Stimulated activated CD8-positive, alpha-beta memory T cell treated with anti-CD3 and anti-CD28 coated beads, Interleukin-4, amount 100 ng/mL, for 4 hours (primary cell): ENCODE results near the gene RAG2.

Experiments used
- DNase-seq, 2 donors: peaks; one replicate each; pipeline ENCODE4 v3.0.0-alpha.2; 2020; ENCODE audit warnings: low read depth in 2 of 2, low spot score in 1 of 2

Gene RAG2

DNA sequence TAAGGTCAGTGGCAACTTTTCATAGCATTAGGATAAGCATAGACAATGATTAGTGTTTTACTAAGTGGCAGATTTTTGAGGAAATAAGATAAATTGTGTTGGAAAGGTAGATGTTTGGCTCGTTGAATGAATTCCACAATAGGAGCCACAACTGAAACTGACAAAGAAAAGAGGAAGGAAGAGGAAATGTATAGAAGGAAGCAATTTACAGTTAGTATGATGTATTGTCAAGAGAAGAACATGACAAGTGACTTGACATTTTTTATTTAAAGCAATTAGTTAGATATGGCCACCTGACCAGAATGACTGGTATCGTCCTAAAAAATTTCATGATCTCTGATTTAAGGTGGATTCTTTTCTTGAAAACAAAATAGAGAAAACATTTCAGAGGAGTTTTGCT lies 3.1 kb upstream of the RAG2 start:
- no peak for DNase-seq

DNA sequence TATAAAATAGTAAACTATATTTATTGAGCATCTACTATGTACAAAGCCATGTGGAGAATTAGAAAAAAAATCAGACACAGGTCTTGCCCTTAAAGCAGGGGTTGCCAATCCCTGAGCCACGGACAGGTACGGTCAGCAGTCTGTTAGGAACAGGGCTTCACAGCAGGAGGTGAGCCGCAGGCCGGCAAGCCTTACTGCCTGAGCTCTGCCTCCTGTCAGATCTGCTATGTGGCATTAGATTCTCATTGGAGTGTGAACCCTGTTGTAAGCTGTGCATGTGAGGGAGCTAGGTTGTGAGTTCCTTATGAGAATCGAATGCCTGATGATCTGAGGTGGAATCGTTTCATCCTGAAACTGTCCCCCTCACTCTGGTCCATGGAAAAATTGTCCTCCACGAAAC lies 2.1 kb upstream of the RAG2 start:
- DNase-seq: no peak

DNA sequence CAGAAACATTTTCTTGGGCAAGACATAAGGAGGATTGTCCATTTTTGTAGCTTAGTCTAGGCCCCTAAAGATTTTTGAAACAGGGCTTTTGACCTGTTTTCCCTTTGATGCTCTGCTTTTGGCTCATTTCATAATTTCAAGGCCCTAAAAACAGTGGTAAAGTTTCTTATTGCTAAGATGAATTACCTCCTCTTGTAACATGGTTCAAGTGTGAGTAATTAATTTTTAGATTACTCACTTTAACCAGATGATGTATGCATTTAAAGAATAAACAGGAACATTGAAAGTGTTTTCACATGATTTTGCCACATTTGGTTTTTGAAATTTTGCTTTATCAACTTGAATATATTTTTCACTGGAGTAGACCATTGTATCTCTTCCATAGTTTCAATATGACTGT lies 1.2 kb downstream of the RAG2 start:
- DNase-seq: no peak

DNA sequence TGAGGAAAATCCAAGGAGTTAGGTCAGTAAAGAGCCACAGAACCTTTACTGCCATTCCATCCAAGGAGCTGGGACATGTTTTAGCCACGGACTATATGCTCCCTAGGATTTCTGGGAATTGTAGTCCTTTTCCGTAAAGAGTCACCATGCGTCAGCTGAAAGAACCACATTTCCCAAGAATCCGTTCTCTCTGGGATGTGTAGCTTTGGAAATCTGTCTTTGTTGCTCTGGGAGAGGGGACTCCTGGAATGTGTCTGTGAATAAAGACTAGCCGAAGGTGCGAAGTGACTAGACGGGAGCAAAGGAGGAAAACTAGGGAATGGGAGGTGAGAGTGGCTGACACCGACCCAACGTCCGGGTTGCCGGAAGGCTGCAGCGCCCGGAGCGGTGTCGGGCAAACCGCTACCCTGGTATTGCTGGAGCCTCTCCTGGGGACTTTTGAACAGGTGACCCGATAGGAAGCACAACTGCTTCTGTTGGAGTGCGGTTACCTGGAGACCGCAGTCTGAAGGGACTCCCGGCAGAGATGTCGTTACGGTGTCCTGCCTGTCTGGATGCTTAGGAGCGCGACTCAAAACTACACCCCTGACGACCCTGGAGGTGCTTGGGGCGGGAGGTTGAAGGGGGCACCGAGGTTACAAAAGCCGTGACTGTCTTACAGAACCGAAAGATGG lies 3.6 kb downstream of the RAG2 start, which contains the start of gene IFTAP:
IFTAP (plus strand) TSS at position 187 of the 674 bp plus-strand sequence. CDS start 15,602 bp downstream, outside the sequence.
- no peak for DNase-seq

DNA sequence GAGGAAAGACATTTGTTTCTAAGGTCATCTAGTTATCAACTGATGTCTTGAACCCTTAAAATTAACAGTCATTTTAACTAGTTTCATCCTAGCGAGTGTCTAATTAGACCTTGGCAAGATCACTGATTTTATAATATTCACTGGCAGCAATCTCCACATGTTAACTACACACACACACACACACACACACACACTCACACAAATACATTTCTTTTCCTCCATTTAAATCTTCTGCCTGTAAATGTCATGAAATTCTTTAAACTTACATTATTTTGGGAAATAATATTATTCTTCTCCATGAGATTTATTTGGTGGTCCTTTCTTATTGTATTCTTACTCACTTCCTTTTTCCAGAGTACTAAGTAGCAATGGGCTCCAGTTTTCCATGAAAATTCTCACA lies 6.6 kb downstream of the RAG2 start:
- no peak for DNase-seq

DNA sequence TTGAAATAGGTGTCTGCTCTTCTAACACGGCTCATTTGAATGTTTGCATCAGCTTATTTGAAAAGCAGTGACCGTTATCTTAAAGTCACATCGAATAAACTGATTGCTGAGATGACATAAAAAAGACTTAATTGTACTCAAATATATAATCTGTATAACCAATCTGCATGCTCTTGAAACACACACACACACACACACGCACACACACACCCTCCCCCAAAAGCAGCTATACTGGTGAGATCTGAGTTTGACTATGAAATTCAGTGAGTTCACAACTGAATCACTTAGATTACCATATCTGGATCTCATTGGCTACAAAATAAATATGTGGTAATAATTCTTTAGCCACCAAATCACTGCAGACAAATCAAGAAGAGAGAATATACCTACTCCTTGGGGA lies 7.5 kb downstream of the RAG2 start:
- DNase-seq: no peak

DNA sequence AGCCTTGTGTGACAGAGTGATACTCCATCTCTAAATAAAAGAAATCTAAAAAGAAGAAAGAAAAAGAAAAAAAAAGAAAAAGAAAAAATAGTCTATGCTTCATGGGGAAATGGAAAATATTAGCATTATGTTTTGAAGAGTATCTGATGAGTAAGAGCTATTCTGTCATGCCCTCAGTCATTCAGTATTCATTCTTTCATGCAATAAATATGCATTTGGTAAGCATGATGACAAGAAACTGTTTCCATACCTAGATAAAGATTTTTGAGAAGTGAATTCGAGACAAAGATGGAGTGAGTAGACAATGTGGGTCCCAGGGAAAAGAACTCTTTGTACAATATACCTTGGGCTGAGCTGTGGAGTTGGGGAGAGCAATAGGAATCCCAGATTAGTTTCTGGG lies 9.9 kb downstream of the RAG2 start:
- no peak for DNase-seq

DNA sequence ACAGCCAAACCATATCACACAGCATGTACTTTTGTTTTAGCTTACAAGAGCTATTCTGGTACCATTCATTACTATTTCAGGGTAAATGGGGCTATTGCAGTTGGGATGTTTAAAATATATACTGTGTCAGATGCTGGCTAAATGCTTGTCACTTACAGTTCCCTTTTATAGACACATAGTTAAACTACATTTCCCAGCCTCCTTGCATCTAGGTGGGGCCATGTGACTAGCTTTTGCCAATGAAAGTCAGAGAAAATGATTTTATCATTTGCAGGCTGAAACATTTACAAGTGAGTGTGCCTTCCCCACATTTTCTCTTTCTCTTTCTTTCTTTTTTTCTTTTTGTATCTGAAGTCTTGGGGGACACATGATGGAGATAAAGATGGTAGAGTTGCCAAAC lies 11.5 kb downstream of the RAG2 start:
- no peak for DNase-seq

DNA sequence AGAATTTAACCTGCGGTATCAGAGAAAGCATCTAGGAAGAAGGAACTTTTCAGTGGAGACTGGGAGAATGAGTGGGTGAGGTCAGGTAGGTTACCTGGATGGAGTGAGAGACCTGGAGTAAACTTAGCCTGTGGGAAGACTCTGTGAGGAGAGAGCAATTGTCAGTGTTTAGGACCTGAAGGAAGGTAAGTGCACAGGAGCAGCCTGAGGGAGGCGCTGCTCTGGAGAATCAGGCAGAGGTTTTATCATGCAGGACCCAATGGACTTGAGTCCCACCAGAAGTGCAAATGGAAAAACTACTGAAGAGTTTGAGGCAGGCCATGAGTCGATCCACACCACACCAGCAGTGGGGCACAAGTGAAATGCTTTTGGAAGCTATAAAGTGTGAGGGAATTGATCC lies 14.4 kb downstream of the RAG2 start:
- no peak for DNase-seq

DNA sequence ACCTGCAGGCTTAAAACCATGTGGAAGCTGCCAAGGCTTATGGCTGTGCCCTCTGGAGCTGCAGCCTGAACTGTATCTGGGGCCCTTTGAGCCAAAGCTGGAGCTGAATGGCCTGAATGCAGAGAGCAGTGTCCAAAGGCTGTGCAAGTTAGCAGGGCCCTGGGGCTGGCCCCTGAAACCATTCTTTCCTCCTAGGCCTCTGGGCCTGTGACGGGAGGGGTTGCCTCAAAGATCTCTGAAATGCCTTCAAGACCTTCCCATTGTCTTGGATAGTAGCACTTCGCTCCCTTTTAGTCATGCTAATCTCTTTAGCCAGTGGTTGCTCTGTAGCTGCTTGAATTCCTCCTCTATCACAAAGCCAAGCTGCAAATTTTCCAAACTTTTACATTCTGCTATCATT lies 16.5 kb downstream of the RAG2 start:
- no peak for DNase-seq

DNA sequence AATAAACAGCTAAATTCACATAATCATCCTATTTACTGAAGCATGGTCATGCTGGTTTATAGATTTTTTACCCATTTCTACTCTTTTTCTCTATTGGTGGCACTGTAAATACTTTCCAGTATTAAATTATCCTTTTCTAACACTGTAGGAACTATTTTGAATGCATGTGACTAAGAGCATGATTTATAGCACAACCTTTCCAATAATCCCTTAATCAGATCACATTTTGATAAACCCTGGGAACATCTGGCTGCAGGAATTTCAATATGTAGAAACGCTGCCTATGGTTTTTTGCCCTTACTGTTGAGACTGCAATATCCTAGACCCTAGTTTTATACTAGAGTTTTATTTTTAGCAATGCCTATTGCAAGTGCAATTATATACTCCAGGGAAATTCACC lies 19.6 kb downstream of the RAG2 start:
- DNase-seq: no peak

DNA sequence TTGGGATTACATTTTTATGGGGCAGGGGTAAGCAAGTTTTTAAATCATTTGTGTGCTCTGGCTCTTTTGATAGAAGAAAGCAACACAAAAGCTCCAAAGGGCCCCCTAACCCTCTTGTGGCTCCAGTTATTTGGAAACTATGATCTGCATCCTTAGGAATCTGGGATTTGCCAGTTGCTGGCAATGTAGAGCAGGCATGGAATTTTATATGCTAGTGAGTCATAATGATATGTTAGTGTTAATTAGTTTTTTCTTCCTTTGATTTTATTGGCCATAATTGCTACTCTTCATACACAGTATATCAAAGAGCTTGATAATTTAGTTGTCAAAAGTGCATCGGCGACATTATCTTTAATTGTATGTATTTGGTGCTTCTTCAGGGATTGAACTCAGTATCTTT lies 20.2 kb downstream of the RAG2 start:
- no peak for DNase-seq

DNA sequence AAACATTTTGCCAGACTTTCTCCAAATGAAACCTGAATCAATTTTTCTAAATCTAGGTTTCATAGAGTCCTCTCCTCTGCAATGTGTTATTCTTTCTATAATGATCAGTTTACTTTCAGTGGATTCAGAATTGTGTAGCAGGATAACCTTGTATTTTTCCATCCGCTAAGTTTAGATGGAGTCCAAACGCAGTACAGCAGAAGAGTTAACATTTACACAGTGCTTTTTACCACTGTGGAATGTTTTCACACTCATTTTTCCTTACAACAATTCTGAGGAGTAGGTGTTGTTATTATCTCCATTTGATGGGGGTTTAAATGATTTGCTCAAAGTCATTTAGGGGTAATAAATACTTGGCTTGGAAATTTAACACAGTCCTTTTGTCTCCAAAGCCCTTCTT lies 20.7 kb downstream of the RAG2 start:
- DNase-seq: no peak

DNA sequence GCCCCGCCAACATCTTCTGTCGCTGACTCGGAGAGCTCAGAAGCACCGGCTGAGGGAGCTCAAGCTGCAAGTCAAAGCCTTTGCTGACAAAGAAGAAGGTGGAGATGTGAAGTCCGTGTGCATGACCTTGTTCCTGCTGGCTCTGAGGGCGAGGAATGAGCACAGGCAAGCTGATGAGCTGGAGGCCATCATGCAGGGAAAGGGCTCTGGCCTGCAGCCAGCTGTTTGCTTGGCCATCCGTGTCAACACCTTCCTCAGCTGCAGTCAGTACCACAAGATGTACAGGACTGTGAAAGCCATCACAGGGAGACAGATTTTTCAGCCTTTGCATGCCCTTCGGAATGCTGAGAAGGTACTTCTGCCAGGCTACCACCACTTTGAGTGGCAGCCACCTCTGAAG lies 23.6 kb downstream of the RAG2 start:
- DNase-seq: no peak

DNA sequence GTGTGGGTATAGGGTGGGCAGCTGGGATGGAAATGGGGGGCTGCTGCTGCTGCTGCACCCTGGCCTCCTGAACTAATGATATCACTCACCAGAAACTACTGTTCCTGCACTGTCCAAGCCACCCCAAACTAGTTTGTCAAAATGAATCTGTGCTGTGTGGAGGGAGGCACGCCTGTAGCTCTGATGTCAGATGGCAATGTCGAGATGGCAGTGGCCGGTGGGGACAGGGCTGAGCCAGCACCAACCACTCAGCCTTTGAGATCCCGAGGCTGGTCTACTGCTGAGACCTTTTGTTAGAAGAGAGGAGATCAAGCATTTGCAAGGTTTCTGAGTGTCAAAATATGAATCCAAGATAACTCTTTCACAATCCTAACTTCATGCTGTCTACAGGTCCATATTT lies 28.9 kb downstream of the RAG2 start:
- no peak for DNase-seq

DNA sequence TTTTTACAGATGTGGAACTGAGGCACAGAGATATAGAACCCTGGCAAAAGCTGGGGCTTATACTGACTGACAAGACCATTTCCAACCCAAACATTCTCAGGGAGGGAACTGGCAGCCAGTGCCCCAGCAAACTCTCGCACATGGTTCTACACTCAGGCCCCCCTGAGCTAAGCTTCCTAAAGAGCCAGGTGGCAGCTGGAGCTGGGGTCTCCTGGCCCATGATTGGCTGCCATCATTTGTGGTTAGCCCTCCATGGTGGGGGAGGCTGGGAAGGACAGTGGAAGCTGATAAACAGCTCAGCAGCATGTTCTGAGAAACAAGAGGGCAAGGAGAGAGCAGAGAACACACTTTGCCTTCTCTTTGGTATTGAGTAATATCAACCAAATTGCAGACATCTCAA lies 30.3 kb downstream of the RAG2 start, which contains the start of gene RAG1:
RAG1 (plus strand) TSS at position 314 of the 400 bp plus-strand sequence. CDS start 5,298 bp downstream, outside the sequence.
- DNase-seq: no peak

DNA sequence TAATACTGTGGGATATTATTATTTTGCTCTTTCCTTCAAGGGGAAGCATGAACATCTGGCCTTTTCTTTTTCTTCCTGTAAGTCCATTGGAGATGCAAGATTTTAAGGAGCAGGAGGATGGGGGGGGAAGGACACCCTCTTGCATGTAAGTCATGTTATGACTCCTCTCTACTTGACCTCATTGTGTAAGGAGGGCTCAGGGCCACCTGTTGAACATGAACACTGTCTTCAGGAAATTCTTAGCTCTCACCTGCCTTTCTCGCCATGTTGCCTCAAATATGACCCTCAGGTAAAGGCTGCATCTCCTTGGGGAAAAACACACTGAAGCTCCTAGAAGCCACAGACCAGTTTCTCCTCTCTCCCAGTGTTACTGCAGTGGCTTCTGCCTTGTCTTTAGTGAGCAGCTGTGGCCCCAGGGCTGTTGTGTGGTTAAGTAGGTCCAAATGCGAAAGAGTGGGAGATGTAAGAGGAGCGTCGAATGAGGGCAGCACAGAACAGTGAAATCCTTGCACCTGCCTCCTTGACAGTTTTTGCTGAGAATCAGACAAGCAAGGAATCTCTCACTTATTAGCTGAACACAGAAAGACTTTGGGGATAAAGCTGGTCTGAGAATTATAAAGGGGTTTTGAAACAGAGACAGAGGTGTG lies 31.5 kb downstream of the RAG2 start:
- no peak for DNase-seq

DNA sequence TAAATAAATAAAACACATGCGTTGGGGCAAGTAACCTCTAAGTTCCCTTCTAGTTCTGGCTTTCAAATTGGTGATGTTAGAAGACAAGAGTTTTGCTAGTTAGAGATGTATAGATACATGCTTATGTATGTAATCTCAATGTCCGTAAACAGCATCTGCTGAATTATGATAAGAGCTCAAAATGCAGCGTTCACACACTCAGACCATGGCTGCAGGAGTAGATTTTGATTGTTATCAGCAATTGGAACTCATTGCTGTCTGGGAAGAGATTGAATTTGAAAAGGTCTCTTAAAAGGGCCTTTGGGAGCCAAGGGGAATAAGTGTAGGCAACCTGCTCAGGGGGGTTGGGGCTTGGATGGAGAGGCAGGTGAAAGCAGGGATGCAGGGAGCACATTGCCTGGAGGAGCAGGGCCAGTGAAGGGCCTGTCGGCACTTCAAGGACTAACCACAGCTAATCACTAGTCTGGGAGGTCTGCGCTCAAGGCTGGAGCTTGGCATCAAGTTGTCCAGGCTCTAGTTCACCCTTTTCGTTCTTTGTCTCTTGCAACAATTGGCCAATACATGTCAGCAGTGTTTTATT lies 32.9 kb downstream of the RAG2 start:
- no peak for DNase-seq

DNA sequence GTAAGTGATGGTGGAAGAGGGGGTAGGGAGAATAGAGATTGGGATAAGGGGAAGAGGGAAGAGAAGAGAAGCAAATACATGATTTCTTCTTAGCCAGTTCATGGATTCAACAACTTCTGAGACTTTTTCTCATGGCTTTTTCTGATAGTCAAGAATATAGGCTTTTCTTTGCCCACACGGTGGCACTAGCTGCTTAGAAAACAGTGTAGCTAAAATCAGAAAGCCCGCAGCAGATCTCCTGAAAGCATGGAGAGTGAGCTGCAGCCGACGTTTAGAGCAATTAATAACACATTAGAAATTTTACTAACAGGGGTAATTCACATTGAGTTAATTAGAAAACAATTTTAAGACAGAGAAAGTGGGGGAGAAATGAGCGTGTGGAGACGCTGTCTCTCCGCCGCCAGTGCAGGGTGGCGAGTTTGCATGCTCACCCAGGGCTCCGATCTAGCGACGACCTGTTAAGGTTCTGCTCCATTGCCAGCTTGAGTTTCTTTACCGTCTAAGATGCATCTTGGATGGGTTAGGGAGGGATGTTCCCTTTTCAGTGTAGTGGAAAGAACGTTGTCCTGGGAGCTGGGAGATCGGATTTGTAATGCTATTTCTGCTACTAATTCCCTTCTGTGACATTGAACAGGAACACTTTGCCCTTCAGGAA lies 33.5 kb downstream of the RAG2 start:
- no peak for DNase-seq

DNA sequence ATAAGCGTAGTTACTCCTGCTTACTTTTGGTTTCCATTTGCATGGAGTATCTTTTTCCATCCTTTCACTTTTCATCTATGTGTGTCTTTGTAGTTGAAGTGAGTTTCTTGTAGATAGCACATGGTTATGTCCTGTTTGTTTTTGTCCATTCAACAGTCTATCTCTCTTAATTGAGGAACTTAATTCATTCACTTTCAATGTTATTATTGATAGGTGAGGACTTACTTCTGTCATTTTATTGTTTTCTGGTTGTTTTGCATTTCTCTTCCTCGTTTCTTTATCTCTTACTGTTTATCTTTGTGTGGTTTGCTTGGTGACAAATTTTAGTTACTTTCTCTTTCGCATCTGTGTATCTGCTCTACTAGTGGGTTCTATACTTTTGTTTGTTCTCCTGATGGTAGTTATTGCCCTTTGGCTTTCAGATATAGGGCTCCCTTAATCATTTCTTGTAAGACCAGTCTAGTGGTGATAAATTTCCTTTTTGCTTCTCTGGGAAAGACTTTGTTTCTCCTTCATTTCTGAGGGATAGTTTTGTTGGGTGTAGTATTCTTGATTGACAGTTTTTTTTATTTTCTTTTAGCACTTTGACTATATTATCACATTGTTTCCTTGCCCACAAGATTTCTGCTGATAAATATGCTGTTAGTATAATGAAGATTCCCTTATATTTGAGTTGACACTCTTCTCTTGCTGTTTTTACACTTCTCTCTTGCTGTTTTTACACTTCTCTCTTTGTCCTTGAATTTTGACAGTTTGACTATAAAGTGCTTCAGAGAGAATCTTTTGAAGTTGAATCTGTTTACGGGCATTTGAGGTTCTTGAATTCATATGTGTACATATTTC lies 39.2 kb downstream of the RAG2 start:
- DNase-seq: no peak

DNA sequence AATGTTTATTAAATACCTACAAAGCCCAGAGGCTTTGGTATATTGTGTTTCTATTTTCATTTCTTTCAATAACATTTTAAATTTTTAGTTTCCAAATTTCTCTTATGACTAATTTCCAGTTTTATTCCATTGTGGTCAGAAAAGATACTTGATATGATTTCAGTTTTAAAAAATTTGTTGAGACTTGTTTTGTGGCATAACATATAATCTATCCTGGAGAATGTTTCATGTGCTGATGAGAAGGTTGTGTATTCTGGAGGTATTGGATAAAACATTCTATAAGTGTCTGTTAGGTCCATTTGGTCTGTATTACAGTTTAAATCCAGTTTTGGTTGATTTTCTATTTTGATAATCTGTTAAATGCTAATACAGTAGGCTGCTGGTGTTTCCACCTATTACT lies 40.0 kb downstream of the RAG2 start:
- no peak for DNase-seq
